H1 (cell line): Measurements from ENCODE around the gene SERPINB13. TPM values are rescaled to one million over a fixed set of nuclear protein-coding genes. Genes with fewer than 3 reads are reported as not detected.

Source experiments
- BCL11A ChIP-seq, 2 experiments: IDR thresholded peaks; one replicate each; pipeline ENCODE4 v1.6.1; 2011; ENCODE audit warnings: low read depth in 2 of 2, low read length in 2 of 2, mild to moderate bottlenecking in 2 of 2
- FOSL1 ChIP-seq: IDR thresholded peaks from 2 replicates; pipeline ENCODE4 v1.6.1; 2011; ENCODE audit warnings: mild to moderate bottlenecking, low read depth, low read length, moderate library complexity; ENCODE audit not compliant: insufficient read depth
- GABPA ChIP-seq: IDR thresholded peaks from 2 replicates; pipeline ENCODE4 v1.6.1; 2011; ENCODE audit warnings: mild to moderate bottlenecking, low read length, moderate library complexity, borderline replicate concordance; ENCODE audit not compliant: insufficient read depth
- HDAC2 ChIP-seq, 2 experiments: fragments of 300-600 bp in 1 of 2; sonication (generic) in 1 of 2; IDR thresholded peaks; 2 replicates each; pipeline ENCODE4 v1.6.1; 2011 to 2012; ENCODE audit warnings: low read depth in 2 of 2, low read length in 2 of 2, mild to moderate bottlenecking in 2 of 2, moderate library complexity in 2 of 2, borderline replicate concordance in 1 of 2, inconsistent platforms in 1 of 2
- SIN3A ChIP-seq, 2 experiments: IDR thresholded peaks in 1 of 2; conservative IDR thresholded peaks in 1 of 2; 2 replicates each; pipeline ENCODE4 v1.6.1; 2011 to 2012; ENCODE audit warnings: low read length in 2 of 2, improper control_type of control experiment in 1 of 2, low read depth in 1 of 2, mild to moderate bottlenecking in 1 of 2
- polyA plus RNA-seq, 7 experiments: library from polyadenylated mRNA; depleted of rRNA in 3 of 7; stranded (reverse) in 5 of 7; unstranded in 2 of 7; fragments of >200 nt in 5 of 7; fragments of 200-250 nt in 2 of 7; gene quantifications; 1 replicate in 5 of 7; 2 replicates in 1 of 7; 4 replicates in 1 of 7; pipeline versions ENCODE4 v1.2.1 to v1.2.3, GENCODE V29; 2011 to 2013; ENCODE audit warnings: missing spikeins in 2 of 7, mixed read lengths in 2 of 7
- total RNA-seq: library from RNA; stranded (reverse); fragmentation: NEBNext Ultra II Directional; extraction: Animal tissue kit (Norgen Biotek cat#: 25700); gene quantifications from 2 replicates; pipeline ENCODE4 v1.2.1, GENCODE V29; 2021

Gene SERPINB13
- total and polyA plus RNA-seq, 2 of the 8 experiments (the other 6 are each of a cell fraction or from before 2014, with no cell fraction given): not detected

GRCh38 chr18:63564021-63564420 lies 23.1 kb upstream of the SERPINB13 start (continued):
- no peak for TF ChIP-seq GABPA
- no peak for TF ChIP-seq HDAC2 (IDR thresholded peaks at IDR 0.05; ENCODE audit: borderline replicate concordance in 1 of 2, low read depth in 2 of 2, low read length in 2 of 2)
- no peak for TF ChIP-seq SIN3A (conservative IDR thresholded peaks at IDR 0.05 in 1 of 2, IDR thresholded peaks at IDR 0.05 in 1 of 2; ENCODE audit: low read depth in 1 of 2, low read length in 2 of 2)
- no peak for TF ChIP-seq FOSL1
- no peak for TF ChIP-seq BCL11A (IDR thresholded peaks at IDR 0.05; ENCODE audit: low read depth in 2 of 2, low read length in 2 of 2)
